ENCODE data around the gene MKS1.

- TF ChIP-seq CTCF (IDR thresholded peaks at IDR 0.05; ENCODE audit: low read depth, low read length): no peak
- TF ChIP-seq EZH2phosphoT487 (IDR thresholded peaks at IDR 0.05; ENCODE audit: low read depth): no peak
Observed at GRCh38 chr17:58248955-58249269, 29.9 kb upstream of the MKS1 start.
